ENCODE results near the gene PEX14.

The PEX14 gene

GRCh38 chr1:10520952-10521351, 46.2 kb downstream of the PEX14 start:
- no peak for DNase-seq

DNA sequence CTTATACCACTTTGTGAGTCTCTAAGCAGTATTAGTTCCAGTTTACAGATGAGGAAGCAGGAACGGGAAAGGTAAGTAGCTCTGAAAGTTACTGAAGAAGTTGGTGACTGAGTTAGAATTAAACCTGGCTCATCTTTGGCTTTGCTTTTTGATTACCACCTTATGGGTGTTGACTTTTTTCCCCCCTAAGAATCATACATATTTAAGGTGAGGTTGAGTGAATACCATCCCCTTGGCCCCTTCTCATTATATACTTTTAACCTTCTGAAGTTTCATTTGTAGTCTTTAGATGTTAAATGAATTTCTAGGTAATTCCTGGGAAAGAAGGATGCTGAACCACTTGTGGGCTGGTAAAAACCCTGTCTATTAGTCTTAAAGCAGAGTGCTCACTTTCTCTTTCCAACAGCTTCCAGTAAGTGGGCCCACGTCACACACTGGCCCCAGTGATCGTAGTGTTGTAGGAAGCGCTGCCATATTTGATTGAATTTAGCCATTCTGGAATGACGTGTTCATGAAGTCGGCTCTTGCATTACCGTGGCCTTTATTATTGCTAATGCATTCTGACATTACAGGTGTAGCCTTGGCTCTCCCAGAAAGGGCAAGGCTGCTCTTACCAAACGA, 46.9 kb downstream of the PEX14 start:
- no peak for DNase-seq

DNA sequence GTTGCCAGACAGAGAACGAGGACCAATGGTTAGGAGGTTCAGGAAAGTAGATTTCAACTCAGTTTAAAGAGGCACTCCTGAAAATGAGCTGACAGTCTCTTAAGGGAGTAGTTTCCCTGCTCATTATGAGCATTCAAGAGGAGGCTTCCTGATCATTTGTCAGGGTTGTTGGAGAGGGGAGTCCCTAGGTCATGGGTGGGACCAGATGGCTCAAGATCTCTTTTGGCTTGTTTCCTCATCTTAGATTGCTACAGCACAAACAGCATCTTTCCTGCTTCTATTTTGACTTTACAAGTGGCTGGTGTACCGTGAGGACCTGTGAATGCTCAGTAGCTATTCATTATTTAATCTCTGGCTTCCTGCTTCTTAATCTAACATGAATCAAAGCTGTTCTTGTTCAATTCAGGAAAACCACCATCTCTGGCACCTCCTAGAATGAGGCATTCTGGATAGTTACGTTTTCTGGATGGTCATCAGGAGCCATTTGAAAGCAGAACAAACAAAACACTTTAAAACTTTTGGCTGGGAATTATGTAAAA, 47.6 kb downstream of the PEX14 start:
- no peak for DNase-seq

DNA sequence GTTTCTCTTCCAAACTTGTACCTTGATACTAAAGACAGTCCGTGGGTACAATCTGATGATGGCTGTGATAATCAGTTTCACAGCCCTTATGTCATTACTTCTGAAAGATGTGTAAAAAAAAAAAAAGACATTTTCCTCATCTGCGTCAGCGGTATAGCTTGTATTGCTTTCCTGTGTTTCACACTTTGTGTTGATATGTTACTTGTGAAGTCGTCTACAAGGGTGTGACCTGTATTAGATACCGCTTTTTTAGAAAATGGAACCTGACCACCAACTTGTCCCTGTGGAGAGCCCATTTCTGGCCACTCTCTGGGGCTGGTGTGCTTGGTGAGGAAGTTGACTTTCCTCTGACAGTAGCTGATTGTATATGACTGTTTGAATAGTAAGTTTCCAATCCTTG, 50.5 kb downstream of the PEX14 start:
- no peak for DNase-seq

DNA sequence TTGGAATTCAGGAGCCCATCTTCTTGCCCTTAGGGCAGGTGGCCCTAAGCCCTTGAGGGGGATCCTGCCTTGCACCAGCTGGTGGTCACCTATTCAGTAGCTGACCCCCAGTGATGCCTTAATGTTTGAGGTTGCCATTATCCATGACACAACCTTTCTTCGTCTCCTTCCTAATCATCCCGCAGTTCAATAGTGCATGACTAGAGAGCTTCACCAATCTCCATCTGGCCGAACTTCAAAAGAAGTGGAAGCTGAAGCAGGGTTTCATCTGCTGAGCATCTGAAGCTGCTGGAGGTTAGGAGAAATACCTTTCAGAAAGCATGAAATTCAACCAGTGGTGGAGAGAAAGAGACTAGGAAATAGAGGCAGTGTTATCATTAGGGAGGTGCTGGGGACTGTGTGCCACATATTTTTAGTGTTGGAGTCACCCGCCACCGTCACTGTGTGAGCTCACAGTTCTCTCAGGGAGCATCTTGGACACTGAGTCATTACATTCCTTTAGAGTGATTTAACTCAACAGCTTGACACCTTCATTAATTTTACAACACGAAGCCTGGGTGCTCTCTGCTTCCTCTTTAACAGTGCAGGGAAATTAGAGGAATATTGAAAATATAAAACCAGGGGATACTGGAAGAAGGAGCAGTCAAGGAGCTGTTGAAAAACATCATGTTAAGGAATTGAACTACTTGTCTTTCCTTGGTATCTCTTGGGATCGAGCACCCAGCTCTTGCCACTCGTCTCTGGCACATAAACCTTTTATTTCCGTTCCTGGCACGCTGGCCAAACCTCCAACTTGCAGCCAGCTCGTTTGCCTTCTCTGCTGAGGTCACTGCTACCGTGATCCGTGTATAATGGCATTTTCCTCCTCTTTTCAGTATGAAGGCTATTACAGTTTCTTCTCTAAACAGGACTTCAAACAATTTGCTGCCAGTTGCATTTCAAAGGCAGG, 53.6 kb downstream of the PEX14 start:
- DNase-seq: no peak

GRCh38 chr1:10529091-10529490, 54.3 kb downstream of the PEX14 start:
- no peak for DNase-seq

- DNase-seq: no peak
Measured at GRCh38 chr1:10529765-10530164, 55.0 kb downstream of the PEX14 start.

- peak; percentile 68 for DNase-seq
Measured at GRCh38 chr1:10530281-10530740, 55.6 kb downstream of the PEX14 start.

- DNase-seq: no peak
Measured at GRCh38 chr1:10530756-10531495, 56.2 kb downstream of the PEX14 start.

- no peak for DNase-seq
Measured at GRCh38 chr1:10532362-10532761, 57.6 kb downstream of the PEX14 start.

- no peak for DNase-seq
Measured at GRCh38 chr1:10534519-10534918, 59.8 kb downstream of the PEX14 start.

- no peak for DNase-seq
Measured at GRCh38 chr1:10536133-10536770, 61.5 kb downstream of the PEX14 start.

DNA sequence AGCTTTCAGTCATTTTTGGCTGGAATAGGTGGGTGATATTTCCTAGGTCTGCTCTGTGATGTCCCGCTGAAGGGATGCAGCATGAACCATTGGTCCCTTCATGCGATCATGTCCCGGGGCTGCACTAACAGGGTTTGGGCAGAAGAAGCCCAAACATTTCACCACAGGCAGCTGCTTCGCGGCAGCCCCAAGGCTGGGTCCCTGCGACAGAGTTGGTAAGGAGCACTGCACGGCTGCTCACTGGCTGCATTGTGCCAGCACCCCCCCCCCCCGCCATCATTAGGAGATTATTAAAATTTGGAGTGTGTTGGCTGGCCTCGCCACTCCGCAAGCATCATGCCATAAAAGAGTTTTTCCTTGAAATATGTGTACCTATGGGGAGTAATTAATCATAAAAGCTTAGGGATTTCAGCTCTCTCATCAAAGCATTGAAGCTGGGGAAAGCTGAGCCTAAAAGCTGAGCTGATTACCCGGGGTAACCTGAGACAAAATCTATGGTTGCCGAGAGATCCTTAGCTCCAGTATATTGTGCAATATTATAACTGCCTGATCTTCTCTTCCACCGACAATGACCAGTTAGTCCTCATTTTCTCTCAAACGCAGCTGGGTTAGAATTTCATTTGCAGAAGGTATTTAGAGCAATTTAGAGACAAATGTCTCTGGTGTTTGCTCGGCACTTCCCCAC, 62.5 kb downstream of the PEX14 start:
- no peak for DNase-seq

DNA sequence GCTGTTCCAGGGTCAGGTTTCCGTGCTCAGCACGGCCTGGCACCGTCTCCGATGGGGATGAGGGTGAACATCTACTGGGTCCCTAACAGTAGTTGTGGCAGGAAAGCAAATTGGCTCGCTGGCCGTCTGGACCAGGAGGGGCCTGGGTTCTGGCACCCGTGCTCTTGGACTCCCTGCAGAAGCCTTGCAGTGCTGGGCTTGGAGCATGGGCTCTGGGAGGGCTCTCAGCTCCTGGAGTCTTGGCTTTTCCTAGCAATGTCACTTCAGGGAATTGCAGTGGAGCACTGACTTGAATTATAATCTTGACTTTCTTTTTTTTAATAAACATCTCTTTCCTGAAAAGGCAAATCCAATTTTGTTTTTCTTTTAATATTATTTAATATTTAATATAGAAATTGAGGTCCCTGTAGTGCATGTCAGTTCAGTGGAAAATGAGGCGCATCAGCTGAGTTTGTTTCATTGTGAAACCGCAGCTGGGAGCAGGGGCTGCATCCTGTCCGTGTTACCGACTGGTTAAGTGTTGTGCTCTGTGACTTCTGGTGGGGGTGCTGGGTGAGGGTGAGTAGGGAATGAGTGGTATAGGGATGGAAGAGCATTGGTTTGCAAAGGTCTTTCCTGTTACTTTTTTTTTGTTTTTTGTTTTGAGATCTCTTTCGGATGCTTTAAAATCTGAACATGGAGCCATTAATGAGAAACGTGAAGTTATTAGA, 64.1 kb downstream of the PEX14 start:
- no peak for DNase-seq

DNA sequence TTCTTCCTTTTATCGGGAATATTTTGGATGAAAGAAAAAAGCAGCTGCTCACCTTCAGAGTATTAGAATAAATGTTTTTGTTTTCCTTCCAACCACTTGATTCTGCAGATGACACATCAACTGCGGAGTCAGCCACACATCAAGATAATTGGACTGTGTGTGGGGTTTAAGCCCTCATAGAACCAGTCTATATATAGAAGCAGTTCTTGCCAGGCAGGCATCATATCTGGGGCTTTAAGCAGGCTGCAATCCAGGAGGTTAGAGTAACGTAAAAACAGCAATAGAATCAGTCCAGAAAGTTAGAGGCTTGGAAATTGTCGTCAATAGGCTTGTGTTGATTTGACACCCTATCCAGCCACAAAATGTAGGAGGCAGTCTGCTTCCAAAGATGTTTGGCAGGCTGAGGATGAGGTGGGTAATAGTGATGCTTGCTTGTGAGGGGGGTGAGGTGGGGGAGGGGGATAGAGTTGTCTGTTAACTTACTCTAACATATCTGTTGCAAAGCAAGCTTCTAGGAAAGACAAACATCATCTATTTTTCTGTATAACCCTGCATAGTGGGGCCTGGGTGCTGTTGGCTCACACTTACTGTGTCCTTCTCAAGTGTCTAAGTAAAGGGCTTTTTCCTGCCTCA, 64.8 kb downstream of the PEX14 start:
- no peak for DNase-seq

DNA sequence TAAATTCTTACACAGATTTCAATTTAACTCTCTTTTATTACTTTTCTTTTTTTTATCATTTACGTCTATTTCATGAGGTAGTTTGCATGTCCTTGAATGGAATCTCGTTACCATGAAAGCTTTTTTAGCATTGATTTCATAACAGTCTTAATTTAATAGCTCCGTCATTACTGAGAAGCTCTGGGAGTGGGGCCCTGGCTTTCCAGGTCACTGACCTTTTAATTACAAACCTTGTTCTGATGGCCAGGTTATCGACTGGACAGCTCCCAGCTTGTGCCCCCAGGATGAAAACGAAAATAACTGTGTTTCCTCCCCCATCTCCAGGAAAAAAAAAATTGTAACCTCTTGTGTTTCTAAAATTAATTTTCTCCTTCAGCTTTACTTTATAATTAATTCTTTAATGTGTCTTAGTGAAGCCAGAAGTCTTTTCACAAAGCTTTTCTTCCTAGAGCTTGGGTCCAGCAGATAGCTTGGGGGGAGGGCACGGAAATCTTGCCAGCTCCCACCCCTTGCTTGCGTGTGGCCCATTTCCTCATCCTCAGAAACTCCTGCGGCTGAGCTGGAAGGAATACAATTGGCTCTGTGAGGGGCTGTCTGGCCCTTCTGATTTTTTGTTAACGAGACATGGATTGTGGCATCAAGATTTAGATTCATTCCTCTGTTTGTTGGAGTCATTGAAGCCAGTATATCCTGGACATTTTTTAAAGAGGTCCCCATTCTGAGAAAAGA, 65.7 kb downstream of the PEX14 start:
- DNase-seq: no peak

GRCh38 chr1:10541286-10541685, 66.5 kb downstream of the PEX14 start:
- DNase-seq: no peak

GRCh38 chr1:10544239-10544638, 69.5 kb downstream of the PEX14 start:
- no peak for DNase-seq

GRCh38 chr1:10546896-10547295, 72.1 kb downstream of the PEX14 start:
- DNase-seq: no peak

Measured in right forelimb (tissue), 1 donor.